ENCODE measurements around the gene GEMIN8. TPM values are rescaled to one million over a fixed set of nuclear protein-coding genes. Genes with fewer than 3 reads are reported as not detected.

GEMIN8 gene
- total and polyA plus RNA-seq, 2 of the 8 experiments (the other 6 are each of a cell fraction or from before 2014, with no cell fraction given): 18.2 to 31.4 TPM

DNA sequence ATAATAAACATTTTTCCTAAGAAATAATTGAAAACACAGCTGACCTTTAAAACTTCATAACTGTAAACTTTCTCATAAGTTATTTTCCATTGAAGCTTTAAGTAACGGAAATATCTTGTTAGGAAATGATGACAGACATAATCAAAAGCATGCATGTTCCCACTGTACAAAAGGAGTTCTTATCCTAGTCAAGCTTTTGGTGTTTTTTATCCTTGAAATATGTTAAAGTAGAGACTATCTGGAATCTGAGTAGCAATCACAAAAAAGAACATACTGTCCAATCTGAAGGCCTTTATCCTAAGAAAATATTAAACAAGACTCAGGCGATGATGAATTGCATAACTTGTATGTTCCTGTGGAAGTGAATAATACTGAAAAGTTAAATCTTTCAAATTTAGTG is 14.4 kb downstream of the GEMIN8 start:
- ChIA-PET CTCF (ENCODE audit: partially characterized antibody) (interaction anchor here (0.8 to 1.6 kb wide), 3 partner anchors 10 to 20 kb away, joined by 4 to 5 read pairs (median 5); no protein-coding TSS in a partner anchor), POLR2A (ENCODE audit: partially characterized antibody) (no interaction called here)
- 96% methylated on average over 2 of the region's 2 CpGs; no CpG with 5 or more reads in 1 of the 2 experiments for WGBS, 2 experiments (ENCODE audit: extremely low coverage in 1 of 2, insufficient coverage in 1 of 2, insufficient read length in 1 of 2, insufficient replicate concordance in 2 of 2, low coverage in 1 of 2, low lambda C conversion rate in 2 of 2, missing lambda C conversion rate in 1 of 2)
- no peak overlapping the region for H3K9ac ChIP-seq (replicated peaks in 1 of 4; ENCODE audit: extremely low read depth in 1 of 4, low read depth in 3 of 4, low read length in 3 of 4)
- H3K18ac ChIP-seq (ENCODE audit: extremely low read depth, low read length): no peak overlapping the region
- no peaks in the 10 kb centered on the region for H3K4me1 ChIP-seq (replicated peaks in 1 of 4; ENCODE audit: control insufficient read depth in 3 of 4, insufficient read depth in 4 of 4, low read length in 3 of 4)
- H3K4me3 ChIP-seq (ENCODE audit: extremely low read depth in 1 of 4, insufficient read depth in 2 of 4, low read depth in 3 of 4, low read length in 4 of 4): no peak overlapping the region
- H3K23ac ChIP-seq (ENCODE audit: insufficient read length): no peak overlapping the region
- no peaks in the 10 kb centered on the region for H3K9me3 ChIP-seq (ENCODE audit: insufficient read depth in 2 of 2, low read depth in 1 of 2, low read length in 1 of 2)
- no peak overlapping the region for H3K27ac ChIP-seq (ENCODE audit: low read depth, low read length)
- no peak overlapping the region for H3K4me2 ChIP-seq (ENCODE audit: insufficient read depth in 1 of 2, low read depth in 2 of 2, low read length in 2 of 2)
- no peaks in the 10 kb centered on the region for H3K79me2 ChIP-seq (ENCODE audit: control insufficient read depth in 1 of 2, insufficient read depth in 2 of 2, low read length in 2 of 2)
- no peak overlapping the region for H4K91ac ChIP-seq (replicated peaks; ENCODE audit: insufficient read length, low read length)
- TF ChIP-seq KDM1A (IDR thresholded peaks at IDR 0.05; ENCODE audit: borderline replicate concordance, low read length): no peak
- no peak overlapping the region for H4K5ac ChIP-seq (ENCODE audit: insufficient read length, low read depth, low read length)
- H4K20me1 ChIP-seq (replicated peaks in 1 of 2; ENCODE audit: control insufficient read depth in 1 of 2, insufficient read depth in 2 of 2, low read length in 2 of 2): no peaks in the 10 kb centered on the region
- no peak for DNase-seq (ENCODE audit: low read depth in 1 of 2, low spot score in 2 of 2)
- no peak overlapping the region for H2BK20ac ChIP-seq (ENCODE audit: low read length)
- H2AFZ ChIP-seq (ENCODE audit: low read length): no peak overlapping the region
- no peak overlapping the region for H4K8ac ChIP-seq (ENCODE audit: extremely low read depth, insufficient read depth, low read length)
- no peaks in the 10 kb centered on the region for H3K27me3 ChIP-seq (replicated peaks in 1 of 4; ENCODE audit: control insufficient read depth in 3 of 4, extremely low read depth in 1 of 4, insufficient read depth in 3 of 4, low read length in 3 of 4)
- no peaks in the 10 kb centered on the region for H3K23me2 ChIP-seq (ENCODE audit: low read depth, low read length)
- no peak overlapping the region for H3K14ac ChIP-seq (ENCODE audit: insufficient read length)
- H2BK15ac ChIP-seq (ENCODE audit: low read length): no peak overlapping the region
- H3K79me1 ChIP-seq (ENCODE audit: low read depth, low read length): no peaks in the 10 kb centered on the region
- H3K56ac ChIP-seq (replicated peaks; ENCODE audit: insufficient read length, low read depth, low read length): no peak overlapping the region
- H3K36me3 ChIP-seq (ENCODE audit: control insufficient read depth in 2 of 4, insufficient read depth in 4 of 4, low read length in 3 of 4): peaks cover 0 to 17% (median 4%) of the 10 kb centered on the region in 4 experiments; a peak in 5 of 8 replicates
- no peak overlapping the region for H2BK120ac ChIP-seq (replicated peaks; ENCODE audit: low read depth, low read length)
- H3K4ac ChIP-seq (replicated peaks; ENCODE audit: insufficient read length, low read depth, low read length): no peak overlapping the region
- no peak overlapping the region for H2BK5ac ChIP-seq (ENCODE audit: low read depth, low read length)
- H2BK12ac ChIP-seq (ENCODE audit: low read depth, low read length): no peak overlapping the region
- no peak for FAIRE-seq
- no peak overlapping the region for H2AK5ac ChIP-seq (ENCODE audit: low read depth, low read length)

Data from H1 (cell line).